ENCODE data around the gene CDK5RAP2.
"Not testable (repeated sequence)": the region's sequence is repeated elsewhere in the genome, so short reads cannot be mapped to it uniquely, and the experiment has no call there.

CDK5RAP2 gene

DNA sequence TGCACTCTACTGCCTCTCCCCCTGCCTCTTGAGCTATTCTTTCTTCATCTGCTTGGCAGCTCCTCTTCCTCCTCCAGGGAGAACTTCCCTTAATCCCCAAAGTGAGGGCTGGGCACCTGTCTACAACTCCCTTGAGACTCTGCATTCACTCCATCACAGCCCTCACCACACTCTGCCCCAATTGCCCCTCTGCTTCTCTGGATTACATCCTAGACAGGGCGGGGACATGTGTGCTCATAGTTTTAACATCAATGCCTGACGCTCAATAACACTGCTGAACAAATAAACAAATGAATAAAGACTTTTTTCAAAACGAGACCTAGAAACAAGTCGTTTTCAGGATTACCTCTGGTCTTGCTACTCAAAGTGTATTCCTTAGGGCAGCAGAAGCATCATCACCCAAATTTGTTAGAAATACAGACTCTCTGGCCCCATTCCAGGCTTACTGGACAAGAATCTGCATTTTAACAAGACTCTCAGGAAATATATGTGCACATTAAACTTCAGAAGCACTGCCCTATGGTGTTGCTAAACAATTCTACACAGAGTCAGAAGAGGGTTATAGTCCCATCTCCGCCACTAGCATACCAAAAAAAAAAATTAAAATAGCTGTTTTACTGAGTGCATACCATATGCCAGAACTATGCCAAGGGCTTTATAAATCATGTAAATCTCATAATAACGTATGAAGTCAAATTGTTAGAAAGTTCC is 115.6 kb downstream of the CDK5RAP2 start:
- DNase-seq, result no peak

- no peak for DNase-seq
Observed at GRCh38 chr9:120463765-120464164, 116.2 kb downstream of the CDK5RAP2 start.

- DNase-seq, result not testable (repeated sequence)
Observed at GRCh38 chr9:120461677-120462076, 118.3 kb downstream of the CDK5RAP2 start.

- DNase-seq, result no peak
Observed at GRCh38 chr9:120456218-120456617, 123.7 kb downstream of the CDK5RAP2 start.

- DNase-seq, result no peak
Observed at GRCh38 chr9:120454467-120454866, 125.5 kb downstream of the CDK5RAP2 start.

GRCh38 chr9:120453792-120454191 is 126.2 kb downstream of the CDK5RAP2 start:
- no peak for DNase-seq

GRCh38 chr9:120452631-120453030 is 127.3 kb downstream of the CDK5RAP2 start:
- no peak for DNase-seq

DNA sequence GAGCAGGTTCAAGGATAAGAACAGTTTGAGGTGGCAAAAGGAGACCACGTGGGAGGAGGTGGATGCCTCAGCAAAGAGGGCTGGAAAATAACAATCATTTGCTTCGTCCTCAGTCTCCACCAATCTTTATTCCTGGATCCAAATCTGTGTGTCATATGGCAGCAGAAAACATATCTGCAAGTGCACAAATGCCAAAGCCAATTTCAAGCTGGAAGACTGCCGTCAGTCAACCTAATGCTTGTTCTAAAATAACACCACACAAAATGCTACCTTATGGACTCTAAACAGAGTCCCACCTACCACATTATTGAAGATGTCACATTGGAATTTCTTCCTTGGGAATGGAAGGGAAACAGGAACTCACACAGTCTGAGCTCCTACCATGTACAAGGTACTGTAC is 129.1 kb downstream of the CDK5RAP2 start:
- no peak for DNase-seq

DNA sequence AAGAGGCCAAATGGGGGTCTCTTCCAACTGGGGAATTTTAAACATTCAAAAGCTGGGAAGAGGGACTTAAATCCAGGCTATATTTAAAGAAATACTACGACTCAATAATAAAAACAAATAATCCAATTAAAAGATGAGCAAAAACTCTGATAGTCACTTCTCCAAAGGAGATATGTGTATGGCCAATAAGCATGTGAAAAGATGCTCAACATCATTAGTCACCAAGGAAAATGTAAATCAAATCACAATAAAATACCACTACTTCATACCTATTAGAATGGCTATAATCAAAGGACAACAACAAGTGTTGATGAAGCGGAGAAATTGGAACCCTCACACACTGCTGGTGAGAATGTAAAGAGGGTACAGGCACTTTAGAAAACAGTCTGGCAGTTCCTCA is 130.4 kb downstream of the CDK5RAP2 start:
- no peak for DNase-seq

DNA sequence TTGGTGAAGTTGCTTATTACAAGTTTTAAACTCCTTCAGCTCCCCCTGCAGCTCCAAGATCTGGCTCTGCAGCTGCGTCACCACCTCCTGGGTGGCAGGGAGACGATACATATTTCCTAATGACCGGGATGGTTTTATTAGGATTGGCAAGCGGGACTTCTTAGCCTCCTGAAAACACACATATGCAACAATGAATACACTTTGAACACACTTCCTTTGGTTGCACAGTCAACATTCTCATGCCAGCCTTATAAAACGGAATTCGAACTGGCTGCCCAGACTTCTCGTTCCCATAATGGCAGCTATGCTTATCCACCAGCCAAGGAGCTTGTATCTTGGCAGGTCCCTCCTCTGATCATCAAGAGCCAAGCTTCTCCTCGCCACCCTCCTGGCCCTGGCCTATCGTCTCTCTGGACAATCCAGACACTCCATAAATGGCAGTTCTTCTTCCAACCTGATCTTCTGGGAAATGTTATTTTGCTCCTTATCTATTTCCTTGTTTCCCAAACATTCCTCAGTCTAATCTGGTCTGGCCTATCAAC is 131.9 kb downstream of the CDK5RAP2 start:
- no peak for DNase-seq

- DNase-seq, result no peak
Observed at GRCh38 chr9:120446671-120447070, 133.3 kb downstream of the CDK5RAP2 start.

DNA sequence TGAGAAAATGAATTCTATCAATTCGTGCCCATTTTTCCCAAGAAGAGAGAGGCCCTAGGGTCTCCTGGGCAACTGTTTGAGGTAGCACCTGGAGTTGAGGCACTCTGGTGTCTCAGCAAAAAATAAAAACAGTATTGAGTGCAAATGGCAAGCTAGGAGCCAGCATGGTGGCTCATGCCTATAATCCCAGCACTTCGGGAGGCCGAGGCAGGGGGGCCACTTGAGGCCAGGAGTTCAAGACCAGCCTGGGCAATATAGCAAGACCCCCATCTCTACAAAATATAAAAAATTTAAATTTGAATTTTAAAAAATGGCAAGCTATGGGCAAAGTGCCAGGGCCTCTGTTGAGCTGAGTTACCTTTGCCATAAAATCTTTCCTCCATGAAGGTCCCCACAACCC is 136.0 kb downstream of the CDK5RAP2 start:
- DNase-seq, result no peak

GRCh38 chr9:120443489-120443888 is 136.5 kb downstream of the CDK5RAP2 start:
- DNase-seq, result no peak

GRCh38 chr9:120442308-120442995 is 137.5 kb downstream of the CDK5RAP2 start:
- no peak for DNase-seq

DNA sequence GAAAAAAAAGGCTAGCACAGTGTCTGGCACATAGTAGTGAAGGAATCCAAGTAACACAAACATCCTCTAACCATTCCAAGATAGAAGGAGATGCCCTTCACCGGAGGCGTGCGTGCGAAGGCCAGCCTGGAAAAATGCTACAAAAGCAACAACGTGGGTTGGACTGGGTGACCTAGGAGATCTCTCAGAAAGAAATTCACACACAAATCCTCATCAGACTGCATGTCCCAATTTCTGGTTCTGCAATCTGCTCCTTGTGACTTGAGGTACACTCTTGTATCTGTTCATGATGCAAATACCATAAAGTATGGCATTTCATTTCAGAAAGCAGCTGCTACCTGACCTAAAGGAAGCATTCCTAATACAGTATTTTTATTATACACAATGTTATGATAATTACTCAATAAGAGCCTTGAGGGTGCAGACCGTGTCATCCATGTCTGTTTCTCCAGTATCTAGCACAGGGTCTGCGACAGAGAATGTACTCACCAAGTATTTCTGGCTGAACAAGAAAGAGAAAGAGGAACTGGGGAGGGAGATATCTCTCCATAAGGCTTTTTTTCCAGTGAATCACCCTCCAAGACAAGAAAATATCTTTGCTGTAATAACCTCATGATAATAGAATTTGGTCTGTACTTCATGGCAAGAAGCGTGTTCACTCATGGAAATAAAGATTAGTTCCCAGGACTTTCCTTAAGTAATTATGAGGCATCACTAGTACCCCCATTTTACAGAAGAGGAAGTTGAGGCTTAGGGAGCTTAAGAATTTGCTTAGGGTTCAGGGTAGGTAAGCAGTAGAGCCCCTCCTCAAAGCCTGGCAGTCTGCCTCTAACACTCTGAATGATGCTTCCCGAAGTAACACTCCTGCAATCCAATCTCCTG is 138.3 kb downstream of the CDK5RAP2 start:
- no peak for DNase-seq

DNA sequence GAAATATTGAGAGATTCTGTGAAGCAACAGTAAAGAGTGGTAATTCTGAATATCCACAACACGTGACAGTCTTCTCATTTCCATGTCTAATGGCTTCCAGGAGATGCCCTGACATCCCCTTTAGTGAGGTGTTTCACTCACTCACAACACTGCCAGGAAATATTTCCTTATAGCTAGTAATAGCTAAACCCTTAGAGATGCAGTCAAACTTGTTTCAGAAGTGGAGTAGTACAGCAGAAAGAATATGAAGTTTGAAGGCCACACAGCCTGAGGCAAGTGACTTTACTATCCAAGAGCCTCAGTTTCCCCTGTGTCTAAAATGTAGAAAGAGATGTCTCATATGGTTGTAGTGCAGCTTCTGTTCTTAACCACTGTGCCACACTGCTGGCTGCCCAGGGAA is 139.2 kb downstream of the CDK5RAP2 start:
- DNase-seq, result no peak

DNA sequence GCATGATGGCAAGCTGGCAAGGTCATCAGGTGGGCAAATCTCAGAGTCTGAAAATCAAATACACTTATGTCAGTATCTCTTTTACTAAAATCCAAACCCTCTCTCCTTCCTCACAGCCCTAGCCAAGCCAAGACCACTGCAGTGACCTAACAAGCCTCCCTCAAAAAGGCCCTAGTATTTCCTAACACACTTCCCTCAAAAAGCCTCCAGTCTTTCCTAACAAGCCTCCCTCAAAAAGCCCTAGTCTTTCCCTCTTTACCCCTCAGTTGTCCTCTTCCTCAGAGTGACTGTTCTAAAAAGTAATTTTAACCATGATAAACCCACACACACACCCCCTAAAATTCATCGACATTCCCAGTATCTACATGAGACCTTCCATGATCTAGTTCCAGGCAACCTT is 140.0 kb downstream of the CDK5RAP2 start:
- no peak for DNase-seq

- DNase-seq, result no peak
Observed at GRCh38 chr9:120438836-120439546, 141.0 kb downstream of the CDK5RAP2 start.

DNA sequence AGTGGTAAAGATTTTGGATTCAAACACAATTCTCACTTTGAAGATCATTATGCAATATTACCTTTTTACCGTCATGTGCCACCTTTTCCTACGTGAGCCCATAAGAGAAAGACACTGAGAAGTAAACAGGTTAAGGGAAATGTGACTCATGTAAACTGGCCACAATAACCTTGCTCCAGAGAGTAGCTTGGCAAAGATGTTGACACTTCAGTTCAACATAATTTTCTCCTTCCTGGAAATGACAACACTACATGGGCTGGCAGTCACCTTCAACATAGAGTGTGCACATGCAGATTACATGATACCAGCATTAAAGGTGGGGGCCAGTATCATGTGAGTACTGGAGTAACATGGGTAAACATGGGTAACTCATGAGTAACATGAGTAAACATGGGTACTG is 141.9 kb downstream of the CDK5RAP2 start:
- no peak for DNase-seq

DNA sequence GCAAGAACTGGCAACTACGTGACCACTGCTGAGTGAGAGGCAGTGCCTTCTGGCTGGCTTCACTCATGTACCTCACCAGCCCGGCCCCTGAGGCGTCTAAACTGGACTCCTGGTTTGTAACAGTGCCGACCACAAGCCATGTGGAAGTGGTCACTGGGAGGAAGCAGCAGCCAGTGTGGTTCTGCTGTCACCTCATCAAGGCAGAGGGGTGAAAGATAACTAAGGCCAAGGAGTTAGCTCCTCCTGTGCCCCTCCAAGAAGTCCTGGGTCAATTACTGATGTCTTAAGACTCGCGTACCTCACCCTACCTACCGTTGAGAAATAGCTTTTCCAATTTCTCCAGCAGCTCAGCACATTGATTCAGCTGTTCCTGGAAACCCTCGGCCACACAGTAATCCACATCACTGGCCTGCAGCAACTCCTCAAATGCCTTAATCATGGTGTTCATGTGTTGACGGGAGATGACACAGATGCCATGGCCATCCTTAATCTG is 142.9 kb downstream of the CDK5RAP2 start:
- peak; percentile 50 for DNase-seq

DNA sequence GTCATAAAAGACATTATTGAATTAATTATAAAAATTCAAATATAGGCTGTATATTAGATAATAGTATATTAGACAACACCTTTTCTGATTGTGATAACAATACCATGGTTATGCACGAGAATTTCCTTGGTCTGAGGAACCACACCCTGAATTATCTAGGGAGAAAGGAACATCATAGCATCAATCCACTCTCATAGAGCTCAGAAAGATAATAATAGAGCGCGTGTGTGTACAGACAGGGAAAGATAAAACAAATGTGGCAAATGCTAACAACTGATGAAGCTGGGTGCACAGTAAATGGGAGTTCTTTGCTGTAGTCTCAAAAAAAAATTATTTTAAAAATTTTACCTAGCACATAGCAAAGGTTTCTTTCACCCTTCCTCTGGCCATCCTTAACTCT is 143.5 kb downstream of the CDK5RAP2 start:
- no peak for DNase-seq

DNA sequence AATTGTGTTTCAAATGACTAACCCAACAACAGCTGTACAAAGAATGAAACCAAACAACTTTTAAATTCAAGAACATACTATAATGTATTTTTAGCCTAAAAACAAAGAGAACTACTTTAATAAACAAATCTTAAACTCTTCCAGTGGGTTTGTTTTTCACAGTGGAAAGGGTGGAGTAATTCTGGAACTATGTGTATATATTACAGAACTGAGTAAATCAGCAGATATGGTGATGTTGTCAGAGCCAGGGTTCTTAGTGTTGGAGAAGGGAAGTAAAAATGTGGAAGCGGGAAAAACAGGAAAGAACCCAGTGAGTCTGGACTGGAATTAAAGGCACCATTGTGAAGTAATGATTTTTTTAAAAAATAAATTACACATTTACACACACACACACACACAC is 144.9 kb downstream of the CDK5RAP2 start:
- no peak for DNase-seq

All from femur (tissue), 1 donor.